Brain microvascular endothelial cell (primary cell): ENCODE data around the gene CRIP2.

Experiments
- DNase-seq: peaks from one replicate; pipeline ENCODE4 v3.0.0-alpha.2; 2020
- H3K27ac ChIP-seq: fragments of 250-450 bp; sonication (Bioruptor Pico); 2 replicates; pipeline ENCODE4 v1.5.1; 2020; ENCODE audit warnings: mild to moderate bottlenecking, moderate library complexity
- H3K27me3 ChIP-seq: fragments of 250-450 bp; sonication (Bioruptor Pico); replicated peaks from 2 replicates; pipeline ENCODE4 v1.5.1; 2020; ENCODE audit warnings: mild to moderate bottlenecking
- H3K36me3 ChIP-seq: fragments of 250-450 bp; sonication (Bioruptor Pico); replicated peaks from 2 replicates; pipeline ENCODE4 v1.5.1; 2020; ENCODE audit warnings: mild to moderate bottlenecking
- H3K4me3 ChIP-seq: 2 replicates; pipeline ENCODE4 v1.5.1; 2011; ENCODE audit warnings: low read depth, mild to moderate bottlenecking, control low read depth, low read length, moderate library complexity
- CTCF ChIP-seq: IDR thresholded peaks from 2 replicates; pipeline ENCODE4 v1.5.1; 2011; ENCODE audit warnings: low read depth, mild to moderate bottlenecking, moderate library complexity, low read length, control low read depth, inconsistent platforms; ENCODE audit errors: missing control alignments
- in situ Hi-C: cut with HindIII; loops from 2 replicates; pipeline ENCODE4 v1.10.0; 2017; ENCODE audit warnings: low sequenced_read_pairs, low pct_ligation_motif_present

CRIP2 gene

GRCh38 chr14:105436402-105436801 lies 38.2 kb upstream of the CRIP2 start:
- H3K27ac ChIP-seq = no peak overlapping the region
- no peaks in the 10 kb centered on the region for H3K27me3 ChIP-seq
- H3K4me3 ChIP-seq = no peak overlapping the region
- no peak for DNase-seq
- in situ Hi-C loops = no loop called here
- peaks cover 8% of the 10 kb centered on the region for H3K36me3 ChIP-seq
- no peak for TF ChIP-seq CTCF

DNA sequence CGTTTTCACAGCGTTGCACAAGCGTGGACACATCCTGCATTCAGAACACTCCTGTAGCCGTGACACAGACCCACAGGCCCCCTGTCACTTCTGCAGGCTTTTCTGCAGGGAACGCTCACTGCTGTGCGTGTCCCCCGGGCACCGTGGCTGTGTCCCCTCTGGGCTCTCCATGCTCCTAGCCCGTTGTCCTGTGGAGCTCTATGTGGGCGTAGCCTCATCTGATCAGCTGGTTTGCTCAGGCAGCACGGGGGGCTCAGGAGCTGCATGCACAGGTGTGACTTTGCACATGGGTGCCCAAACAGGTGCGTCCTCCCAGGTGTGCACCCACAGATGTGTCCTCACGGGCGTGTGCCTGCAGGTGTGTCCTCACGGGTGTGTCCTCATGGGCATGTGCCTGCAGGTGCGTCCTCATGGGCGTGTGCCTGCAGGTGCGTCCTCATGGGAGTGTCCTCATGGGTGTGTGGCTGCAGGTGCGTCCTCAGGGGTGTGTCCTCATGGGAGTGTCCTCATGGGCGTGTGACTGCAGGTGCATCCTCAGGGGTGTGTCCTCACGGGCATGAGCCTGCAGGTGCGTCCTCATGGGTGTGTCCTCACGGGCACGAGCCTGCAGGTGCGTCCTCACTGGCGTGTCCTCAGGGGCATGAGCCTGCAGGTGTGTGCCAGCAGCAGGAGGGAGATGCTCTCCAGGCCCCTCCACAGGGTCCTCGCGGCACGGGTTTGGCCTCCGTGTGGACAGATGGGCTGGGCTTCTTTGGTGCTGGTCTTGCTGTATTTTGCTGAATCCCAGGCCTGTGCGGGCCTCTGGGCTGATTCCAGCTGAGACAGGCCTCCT lies 37.5 kb upstream of the CRIP2 start:
- H3K27ac ChIP-seq = no peak overlapping the region
- no peak for TF ChIP-seq CTCF
- in situ Hi-C loops = no loop called here
- peaks cover 8% of the 10 kb centered on the region for H3K36me3 ChIP-seq
- no peak overlapping the region for H3K4me3 ChIP-seq
- no peaks in the 10 kb centered on the region for H3K27me3 ChIP-seq
- no peak for DNase-seq

DNA sequence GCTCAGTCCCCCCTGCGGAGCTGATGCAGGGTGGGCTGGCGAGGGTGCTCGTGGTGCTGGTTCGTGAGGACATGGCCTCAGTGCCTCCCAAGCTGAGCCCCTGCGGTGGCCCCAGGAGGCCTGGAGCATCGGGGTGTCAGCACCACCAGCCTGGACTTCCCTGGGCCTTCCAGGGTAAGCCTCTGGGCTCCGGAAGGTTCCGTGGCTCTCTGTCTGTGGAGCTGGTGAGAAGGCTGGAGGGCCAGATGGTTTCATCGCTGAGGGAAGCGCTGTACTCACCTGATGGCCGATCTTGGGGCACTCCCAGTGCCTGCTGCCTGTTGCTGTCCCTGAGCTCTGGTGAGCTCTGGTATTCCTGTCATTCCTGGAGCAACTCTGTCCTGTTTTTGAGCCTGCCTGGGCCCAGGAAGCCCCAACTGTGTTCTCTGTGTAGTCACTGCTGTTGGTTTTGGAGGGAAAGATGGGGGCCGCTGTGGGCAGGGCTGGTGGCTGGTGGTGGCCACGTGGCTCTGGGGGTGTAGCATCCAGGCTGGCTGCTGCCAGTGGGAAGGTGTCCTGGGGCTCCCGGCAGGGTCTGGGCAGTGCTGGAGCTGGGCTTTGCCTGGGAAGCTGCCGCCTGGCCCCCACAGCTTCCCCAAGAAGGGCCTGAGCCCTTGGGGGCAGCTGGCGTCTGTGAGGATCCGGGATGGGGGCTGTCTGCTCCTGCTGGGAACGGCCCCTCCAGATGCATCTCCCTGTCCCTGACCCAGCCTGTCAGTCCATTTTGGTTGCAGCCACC lies 36.7 kb upstream of the CRIP2 start:
- Histone ChIP-seq H3K36me3 (peaks cover 13% of the 10 kb centered on the region), H3K4me3 (no peak overlapping the region), H3K27me3 (no peaks in the 10 kb centered on the region), H3K27ac (no peak overlapping the region)
- no peak for DNase-seq
- TF ChIP-seq CTCF = no peak
- in situ Hi-C loops = no loop called here

- no peak for DNase-seq
- in situ Hi-C loops = no loop called here
- no peak for TF ChIP-seq CTCF
- H3K27ac ChIP-seq = no peak overlapping the region
- H3K4me3 ChIP-seq = no peak overlapping the region
- H3K36me3 ChIP-seq = peaks cover 18% of the 10 kb centered on the region
- no peaks in the 10 kb centered on the region for H3K27me3 ChIP-seq
These were observed 35.4 kb upstream of the CRIP2 start for GRCh38 chr14:105439179-105439578.

DNA sequence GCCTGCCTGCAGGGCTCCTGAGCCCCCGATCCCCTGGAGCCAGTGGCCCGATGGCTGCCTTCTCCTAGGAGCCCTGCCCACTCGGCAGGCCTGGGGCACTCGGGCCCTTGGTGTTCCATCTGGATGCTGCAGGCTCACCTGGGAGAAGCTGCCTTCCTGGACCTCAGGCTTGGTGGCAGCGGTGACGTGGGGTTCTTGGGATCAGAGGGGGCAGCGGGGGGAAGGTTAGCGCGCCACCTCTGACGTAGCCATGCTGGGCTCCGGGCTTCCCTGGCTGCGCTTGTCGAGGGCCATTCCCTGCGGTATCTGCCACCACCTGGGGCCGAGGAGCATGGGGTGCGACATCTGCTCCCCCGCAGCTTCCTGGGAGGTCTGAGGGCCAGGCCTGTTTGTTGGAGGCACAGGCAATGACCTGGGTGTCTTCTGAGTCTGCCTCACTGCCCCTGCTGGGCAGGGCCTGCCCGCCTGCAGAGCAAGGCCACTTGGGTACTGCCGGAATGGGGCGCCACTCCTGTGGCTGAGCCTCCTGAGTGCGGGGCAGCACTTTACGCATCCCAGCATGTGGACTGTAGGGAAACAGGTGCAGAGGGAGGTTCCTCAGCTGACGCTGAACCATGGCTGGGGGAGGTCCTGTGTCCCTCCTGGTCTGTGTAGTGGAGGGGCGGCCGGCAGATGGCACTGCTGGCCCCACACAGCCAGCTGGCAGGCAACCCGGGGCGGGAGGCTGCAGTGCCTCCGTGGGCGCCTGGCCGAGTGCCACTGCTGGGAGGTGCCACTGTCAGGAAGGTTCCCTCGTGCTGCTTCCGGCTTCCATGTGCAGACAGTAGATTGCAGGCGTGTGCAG lies 34.7 kb upstream of the CRIP2 start:
- Histone ChIP-seq H3K27ac (no peak overlapping the region), H3K27me3 (no peaks in the 10 kb centered on the region), H3K36me3 (peaks cover 18% of the 10 kb centered on the region), H3K4me3 (no peak overlapping the region)
- DNase-seq = no peak
- in situ Hi-C loops = no loop called here
- TF ChIP-seq CTCF = no peak
